Epithelial cell of proximal tubule (primary cell): Measurements from ENCODE around the gene SELE. TPM values are rescaled to one million over a fixed set of nuclear protein-coding genes. Genes with fewer than 3 reads are reported as not detected.

Experiments used
- DNase-seq: peaks from one replicate; pipeline ENCODE4 v3.0.0-alpha.2; 2011; ENCODE audit warnings: low read depth
- H3K4me3 ChIP-seq: 2 replicates; pipeline ENCODE4 v1.5.1; 2011; ENCODE audit warnings: low read depth, mild to moderate bottlenecking, low read length
- total RNA-seq: library from RNA; depleted of rRNA; stranded (reverse); fragments of >200 nt; gene quantifications from 2 replicates; pipeline ENCODE4 v1.2.3, GENCODE V29; 2015
- TF ChIP-seq, protein P1 (sequence below): conservative IDR thresholded peaks from 2 replicates; pipeline ENCODE4 v1.5.1; 2012; ENCODE audit warnings: low read depth, mild to moderate bottlenecking, low read length

SELE gene
- total RNA-seq, 1 donor from 2014 or later, result not detected

DNA sequence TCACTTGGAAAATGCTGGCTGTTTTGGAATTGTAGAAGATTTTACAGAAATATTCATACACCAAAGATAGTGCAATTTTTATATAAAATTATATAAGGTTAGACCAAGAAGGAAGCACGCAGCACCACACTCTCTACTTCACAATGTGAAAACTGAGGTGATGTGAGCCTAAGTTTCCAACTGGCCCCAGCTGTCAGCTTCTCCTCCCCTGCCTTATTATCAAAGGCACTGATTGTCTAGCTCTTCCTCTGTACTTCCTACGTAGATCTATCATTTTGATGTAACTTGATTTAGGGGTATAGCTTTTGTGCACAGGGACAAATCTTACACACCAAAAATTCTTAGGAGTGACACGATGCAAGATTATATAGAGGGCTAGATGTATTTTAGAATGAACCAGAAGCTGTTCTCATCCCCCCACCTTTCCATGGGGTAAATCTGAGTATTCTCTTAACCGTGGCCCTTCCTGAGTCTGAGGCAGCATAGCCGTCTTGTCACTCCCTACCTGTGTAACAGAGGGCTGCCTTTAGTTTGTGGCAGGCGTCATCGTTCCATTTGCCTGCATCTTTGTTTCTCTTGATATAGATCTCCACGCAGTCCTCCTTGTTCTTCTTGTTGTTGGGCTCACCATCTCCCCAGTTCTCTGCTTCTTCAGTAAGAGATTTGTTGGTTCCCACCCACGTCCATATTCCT lies 25.8 kb downstream of the SELE start:
- no peak overlapping the region for H3K4me3 ChIP-seq
- DNase-seq, result no peak
- TF ChIP-seq, protein P1, sequence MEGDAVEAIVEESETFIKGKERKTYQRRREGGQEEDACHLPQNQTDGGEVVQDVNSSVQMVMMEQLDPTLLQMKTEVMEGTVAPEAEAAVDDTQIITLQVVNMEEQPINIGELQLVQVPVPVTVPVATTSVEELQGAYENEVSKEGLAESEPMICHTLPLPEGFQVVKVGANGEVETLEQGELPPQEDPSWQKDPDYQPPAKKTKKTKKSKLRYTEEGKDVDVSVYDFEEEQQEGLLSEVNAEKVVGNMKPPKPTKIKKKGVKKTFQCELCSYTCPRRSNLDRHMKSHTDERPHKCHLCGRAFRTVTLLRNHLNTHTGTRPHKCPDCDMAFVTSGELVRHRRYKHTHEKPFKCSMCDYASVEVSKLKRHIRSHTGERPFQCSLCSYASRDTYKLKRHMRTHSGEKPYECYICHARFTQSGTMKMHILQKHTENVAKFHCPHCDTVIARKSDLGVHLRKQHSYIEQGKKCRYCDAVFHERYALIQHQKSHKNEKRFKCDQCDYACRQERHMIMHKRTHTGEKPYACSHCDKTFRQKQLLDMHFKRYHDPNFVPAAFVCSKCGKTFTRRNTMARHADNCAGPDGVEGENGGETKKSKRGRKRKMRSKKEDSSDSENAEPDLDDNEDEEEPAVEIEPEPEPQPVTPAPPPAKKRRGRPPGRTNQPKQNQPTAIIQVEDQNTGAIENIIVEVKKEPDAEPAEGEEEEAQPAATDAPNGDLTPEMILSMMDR, result no peak

DNA sequence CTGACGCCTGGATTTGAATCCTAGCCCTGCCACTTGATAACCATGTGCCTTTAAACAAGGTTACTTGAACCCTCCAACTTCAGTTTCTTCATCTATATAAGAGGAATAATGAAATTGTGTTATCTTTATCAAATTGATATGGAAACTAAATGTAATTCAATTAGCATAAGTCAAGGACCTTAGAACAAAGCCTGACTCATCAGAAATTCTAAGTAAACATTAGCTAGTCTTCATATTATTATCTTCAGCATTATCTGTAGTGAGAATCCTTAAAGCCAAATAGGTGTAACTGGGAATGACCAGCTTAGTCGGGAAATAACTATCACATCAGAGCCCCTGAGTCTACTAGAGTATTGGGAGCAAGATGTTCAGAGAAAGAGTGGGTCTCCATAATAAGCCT lies 29.1 kb downstream of the SELE start:
- H3K4me3 ChIP-seq, result no peak overlapping the region
- TF ChIP-seq, protein P1, result no peak
- no peak for DNase-seq

DNA sequence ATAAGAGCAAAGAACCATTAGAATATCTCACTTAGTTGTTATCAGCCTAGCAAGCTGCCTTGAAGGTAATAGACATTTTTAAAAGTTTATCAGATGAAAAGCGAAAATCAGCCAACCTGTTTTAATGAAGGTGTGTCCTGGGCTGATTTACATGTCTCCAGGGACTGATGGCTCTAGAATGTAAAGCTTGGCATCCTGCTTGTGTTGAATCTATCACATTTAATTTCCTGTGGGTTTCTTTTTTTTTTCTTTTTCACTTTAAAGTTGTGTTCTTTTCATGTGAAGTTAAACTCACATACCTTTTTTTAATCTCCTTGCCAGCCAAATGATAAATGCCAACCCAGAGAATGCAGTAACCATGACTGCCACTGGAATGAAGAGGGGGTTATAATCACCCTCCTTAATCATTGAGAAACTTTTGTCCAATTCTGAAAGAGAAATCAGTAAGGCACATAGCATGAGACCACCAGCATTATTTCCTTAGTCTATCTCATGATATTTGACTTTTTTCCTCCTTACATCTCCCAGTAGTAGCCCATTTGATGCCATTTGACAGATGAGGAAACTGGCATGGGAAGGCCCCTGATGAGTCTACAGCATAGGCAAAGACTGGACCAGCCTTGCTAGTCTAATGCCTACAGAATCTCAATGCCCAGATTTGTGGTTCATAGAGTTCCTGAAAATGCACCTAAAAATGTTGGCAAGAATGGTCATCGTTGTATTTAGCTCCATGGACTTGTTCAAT lies 32.4 kb downstream of the SELE start:
- H3K4me3 ChIP-seq, result no peak overlapping the region
- TF ChIP-seq, protein P1, result no peak
- no peak for DNase-seq

DNA sequence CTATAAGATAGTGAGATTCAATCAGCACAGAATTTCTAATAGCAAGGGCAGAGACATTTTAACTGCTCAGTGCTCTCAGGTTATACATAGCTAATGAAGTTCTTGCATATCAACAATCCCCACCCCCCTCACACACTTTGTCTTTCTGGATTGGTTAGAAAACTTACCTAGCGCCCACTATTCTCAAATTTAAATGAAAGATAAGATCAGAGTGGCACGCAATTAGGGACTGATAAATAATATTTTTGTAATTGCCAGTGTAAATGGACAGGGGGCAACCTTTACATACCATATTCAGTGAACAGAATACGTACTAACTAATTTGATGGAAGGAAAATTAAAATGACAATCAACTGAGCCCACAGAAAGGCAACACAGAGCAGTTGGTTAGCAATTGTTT lies 34.2 kb downstream of the SELE start:
- no peak for DNase-seq
- no peak overlapping the region for H3K4me3 ChIP-seq
- TF ChIP-seq, protein P1, result no peak

DNA sequence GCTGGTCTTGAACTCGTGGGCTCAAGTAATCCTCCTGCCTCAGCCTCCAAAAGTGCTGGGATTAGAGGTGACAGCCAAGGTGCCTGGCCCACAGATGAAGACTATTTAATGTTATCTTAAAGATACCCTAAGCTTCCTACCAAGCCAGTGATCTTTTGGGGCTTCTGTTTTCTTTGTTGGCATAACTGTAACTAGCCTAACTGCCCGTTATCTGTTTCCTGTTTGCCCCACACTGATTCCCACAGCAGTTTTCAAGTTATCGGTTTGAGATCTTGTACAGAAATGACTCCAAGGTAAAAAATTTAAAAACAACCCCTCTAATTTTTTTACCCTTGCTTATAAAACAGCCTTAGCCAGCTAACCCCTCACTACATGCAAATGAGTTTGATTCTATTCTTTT lies 34.9 kb downstream of the SELE start:
- H3K4me3 ChIP-seq, result no peak overlapping the region
- TF ChIP-seq, protein P1, result no peak

DNA sequence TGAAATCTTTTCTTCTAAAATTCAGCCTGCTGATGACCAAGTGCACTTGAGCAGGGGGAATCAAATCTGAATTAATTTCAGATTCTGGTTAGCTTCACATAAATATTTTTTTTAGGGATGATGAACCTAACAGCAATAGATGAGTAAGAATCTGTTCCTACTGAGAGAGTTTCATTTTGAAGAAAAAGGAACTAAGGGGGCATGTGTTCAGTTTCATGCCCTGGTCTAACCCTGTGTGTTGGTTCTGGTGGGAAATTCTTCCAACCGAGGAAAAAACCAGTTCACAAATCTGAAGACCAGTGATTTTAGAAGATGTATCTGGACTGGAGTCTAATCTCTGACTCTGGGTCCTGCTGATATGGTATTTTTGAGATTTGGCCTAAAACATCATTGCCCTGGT lies 36.1 kb downstream of the SELE start:
- DNase-seq, result no peak
- H3K4me3 ChIP-seq, result no peak overlapping the region
- TF ChIP-seq, protein P1, result no peak

More for the DNA sequence above, 34.9 kb downstream of the SELE start:
- DNase-seq, result no peak
